HG03354 (cell line): Measurements from ENCODE around the gene ABCB8.

Experiments used
- ATAC-seq: cut with Tn5 transposase; IDR thresholded peaks from one replicate; pipeline ENCODE4 v1.9.1; 2021; ENCODE audit warnings: mild to moderate bottlenecking; ENCODE audit not compliant: unreplicated experiment, poor library complexity, severe bottlenecking

Gene ABCB8

GRCh38 chr7:151095123-151095797 is 67.0 kb downstream of the ABCB8 start:
- no peak for ATAC-seq

- ATAC-seq = no peak
Measured at GRCh38 chr7:151095828-151096475, 67.7 kb downstream of the ABCB8 start.
